Breast epithelium (tissue), 4 donors: Measurements from ENCODE around the gene QPCT. TPM values are rescaled to one million over a fixed set of nuclear protein-coding genes. Genes with fewer than 3 reads are reported as not detected.
"Not testable (repeated sequence)": the region's sequence is repeated elsewhere in the genome, so short reads cannot be mapped to it uniquely, and the experiment has no call there.

Source experiments
- DNase-seq, 2 donors: peaks; one replicate each; pipeline ENCODE4 v3.0.0-alpha.2; 2019; ENCODE audit warnings: low spot score in 2 of 2
- H3K27ac ChIP-seq, 2 donors: fragments of 200-600 bp; sonication (generic) in 1 of 2; one replicate each; pipeline ENCODE4 v1.5.1; 2016 to 2019; ENCODE audit warnings: mild to moderate bottlenecking in 1 of 2
- H3K27me3 ChIP-seq, 2 donors: fragments of 200-600 bp; sonication (generic) in 1 of 2; one replicate each; pipeline versions ENCODE4 v1.5.1 to v1.6.0; 2017 to 2019; ENCODE audit warnings: control low read depth in 1 of 2, mild to moderate bottlenecking in 1 of 2
- H3K36me3 ChIP-seq: fragments of 200-600 bp; one replicate; pipeline ENCODE4 v1.5.1; 2019
- H3K4me1 ChIP-seq, 2 donors: fragments of 200-600 bp; sonication (generic); one replicate each; pipeline ENCODE4 v1.5.1; 2016 to 2019; ENCODE audit warnings: control low read depth in 1 of 2
- H3K4me3 ChIP-seq, 3 donors: fragments of 200-600 bp; sonication (generic); 1 replicate in 2 of 3; 2 replicates in 1 of 3; pipeline ENCODE4 v1.5.1; 2016 to 2019; ENCODE audit warnings: mild to moderate bottlenecking in 3 of 3, moderate library complexity in 2 of 3
- H3K9me3 ChIP-seq, 2 donors: fragments of 200-600 bp; sonication (generic) in 1 of 2; one replicate each; pipeline ENCODE4 v1.5.1; 2016 to 2019; ENCODE audit warnings: control low read depth in 1 of 2
- POLR2A ChIP-seq: fragments of 450-650 bp; IDR thresholded peaks from one replicate; pipeline ENCODE4 v1.6.1; 2016; ENCODE audit warnings: antibody characterized with exemption, mild to moderate bottlenecking, moderate library complexity
- POLR2AphosphoS5 ChIP-seq, 3 donors: sonication (generic); formaldehyde crosslinking; IDR thresholded peaks; one replicate each; pipeline ENCODE4 v1.6.1; 2017; ENCODE audit warnings: antibody characterized with exemption in 3 of 3
- intact Hi-C: fragments of 100-400 bp; cut with DNase I; formaldehyde crosslinking; loops from one replicate; pipeline ENCODE4 v1.15.1; 2023; ENCODE audit warnings: low total_unique reads
- total RNA-seq, 3 donors: library from RNA; depleted of rRNA; stranded (reverse); fragments of >200 nt; gene quantifications; one replicate each; pipeline ENCODE4 v1.1.0, GENCODE V29; 2016
- TF ChIP-seq, protein P1 (sequence below), 3 donors: fragments of 450-650 bp; IDR thresholded peaks; one replicate each; pipeline ENCODE4 v1.5.1; 2016 to 2017; ENCODE audit warnings: antibody characterized with exemption in 3 of 3, mild to moderate bottlenecking in 3 of 3, moderate library complexity in 3 of 3

The QPCT gene
- total RNA-seq, 3 donors from 2014 or later: 3.7 to 12.5 (median 5.2) TPM

DNA sequence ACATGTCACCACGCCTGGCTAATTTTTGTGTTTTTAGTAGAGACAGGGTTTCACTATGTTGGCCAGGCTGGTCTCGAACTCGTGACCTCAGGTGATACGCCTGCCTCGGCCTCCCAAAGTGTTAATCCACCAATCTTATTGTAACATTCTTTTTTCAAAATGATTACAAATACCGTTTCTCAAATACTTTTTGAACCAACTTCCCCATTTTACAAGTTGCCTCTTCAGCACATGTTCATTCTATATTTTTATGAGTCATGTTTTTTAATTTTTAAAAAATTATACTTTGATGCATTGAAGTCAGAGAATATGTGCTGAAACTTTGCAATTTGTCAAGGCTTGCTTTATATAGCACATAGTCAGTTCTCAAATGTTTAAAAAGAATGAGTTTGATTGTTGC is 58.2 kb downstream of the QPCT start:
- Histone ChIP-seq H3K36me3 (no peaks in the 10 kb centered on the region), H3K4me3 (no peak overlapping the region), H3K4me1 (no peaks in the 10 kb centered on the region), H3K27me3 (no peaks in the 10 kb centered on the region), H3K9me3 (no peaks in the 10 kb centered on the region), H3K27ac (no peak overlapping the region)
- intact Hi-C loops: loop anchor here (2.0 kb wide), 1 partner anchor 78 kb away; the partner anchor contains the start of gene PRKD3
- TF ChIP-seq, protein P1, sequence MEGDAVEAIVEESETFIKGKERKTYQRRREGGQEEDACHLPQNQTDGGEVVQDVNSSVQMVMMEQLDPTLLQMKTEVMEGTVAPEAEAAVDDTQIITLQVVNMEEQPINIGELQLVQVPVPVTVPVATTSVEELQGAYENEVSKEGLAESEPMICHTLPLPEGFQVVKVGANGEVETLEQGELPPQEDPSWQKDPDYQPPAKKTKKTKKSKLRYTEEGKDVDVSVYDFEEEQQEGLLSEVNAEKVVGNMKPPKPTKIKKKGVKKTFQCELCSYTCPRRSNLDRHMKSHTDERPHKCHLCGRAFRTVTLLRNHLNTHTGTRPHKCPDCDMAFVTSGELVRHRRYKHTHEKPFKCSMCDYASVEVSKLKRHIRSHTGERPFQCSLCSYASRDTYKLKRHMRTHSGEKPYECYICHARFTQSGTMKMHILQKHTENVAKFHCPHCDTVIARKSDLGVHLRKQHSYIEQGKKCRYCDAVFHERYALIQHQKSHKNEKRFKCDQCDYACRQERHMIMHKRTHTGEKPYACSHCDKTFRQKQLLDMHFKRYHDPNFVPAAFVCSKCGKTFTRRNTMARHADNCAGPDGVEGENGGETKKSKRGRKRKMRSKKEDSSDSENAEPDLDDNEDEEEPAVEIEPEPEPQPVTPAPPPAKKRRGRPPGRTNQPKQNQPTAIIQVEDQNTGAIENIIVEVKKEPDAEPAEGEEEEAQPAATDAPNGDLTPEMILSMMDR (IDR thresholded peaks at IDR 0.05): no peak
- TF ChIP-seq POLR2AphosphoS5 (IDR thresholded peaks at IDR 0.05): no peak
- TF ChIP-seq POLR2A: no peak
- DNase-seq: no peak

DNA sequence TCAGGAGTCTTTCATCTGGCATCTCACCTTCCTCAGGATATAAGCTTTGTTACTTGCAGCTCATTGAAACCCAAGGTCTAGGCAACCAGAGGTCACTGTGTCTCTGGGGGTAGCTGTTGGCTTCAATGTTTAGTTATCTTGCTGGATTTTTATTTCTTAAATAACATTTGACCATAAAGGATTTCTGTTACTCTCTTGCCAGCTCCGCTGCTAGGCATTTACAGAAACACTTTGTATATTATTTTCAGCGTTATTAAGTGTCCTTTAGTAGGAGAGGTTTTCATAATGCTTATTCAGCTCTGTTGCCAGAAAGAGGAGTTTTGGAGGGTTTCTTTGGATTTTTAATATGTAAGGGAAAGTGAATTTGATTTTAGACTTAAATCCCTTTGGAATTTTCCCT is 61.4 kb downstream of the QPCT start:
- no peak overlapping the region for H3K27ac ChIP-seq
- no peaks in the 10 kb centered on the region for H3K27me3 ChIP-seq
- no peaks in the 10 kb centered on the region for H3K4me1 ChIP-seq
- no peak for DNase-seq
- no peaks in the 10 kb centered on the region for H3K9me3 ChIP-seq
- intact Hi-C loops: no loop called here
- TF ChIP-seq POLR2A (no peak), POLR2AphosphoS5 (IDR thresholded peaks at IDR 0.05) (no peak)
- TF ChIP-seq, protein P1 (IDR thresholded peaks at IDR 0.05): no peak
- H3K4me3 ChIP-seq: no peak overlapping the region
- no peaks in the 10 kb centered on the region for H3K36me3 ChIP-seq

DNA sequence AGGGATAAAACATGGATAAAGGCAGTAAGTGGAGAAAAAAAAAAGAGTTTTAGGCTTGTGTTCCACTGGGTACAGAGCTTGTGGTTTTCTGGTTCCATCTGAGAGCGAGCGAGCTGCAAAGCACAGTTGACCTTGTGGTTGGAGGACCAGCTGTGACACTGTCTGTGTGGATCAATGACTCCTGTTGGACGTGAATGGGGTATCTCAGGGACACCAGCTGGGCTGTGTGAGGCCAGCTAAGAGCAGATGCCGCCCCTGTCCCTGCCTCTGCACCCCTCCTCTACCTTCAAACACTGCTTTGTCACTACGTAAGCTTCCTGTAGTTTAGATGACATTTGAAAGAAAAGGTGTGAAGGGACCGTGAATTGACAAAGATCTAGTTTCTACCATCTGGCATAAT is 67.8 kb downstream of the QPCT start:
- no peak overlapping the region for H3K4me3 ChIP-seq
- H3K4me1 ChIP-seq: no peaks in the 10 kb centered on the region
- H3K27ac ChIP-seq: no peak overlapping the region
- H3K27me3 ChIP-seq: no peaks in the 10 kb centered on the region
- no peak for DNase-seq
- intact Hi-C loops: loop anchor here (10.0 kb wide), 1 partner anchor 423 kb away; no protein-coding TSS in a partner anchor
- no peaks in the 10 kb centered on the region for H3K9me3 ChIP-seq
- H3K36me3 ChIP-seq: no peaks in the 10 kb centered on the region
- TF ChIP-seq POLR2A: no peak
- TF ChIP-seq, protein P1 (IDR thresholded peaks at IDR 0.05): no peak
- TF ChIP-seq POLR2AphosphoS5 (IDR thresholded peaks at IDR 0.05): no peak

DNA sequence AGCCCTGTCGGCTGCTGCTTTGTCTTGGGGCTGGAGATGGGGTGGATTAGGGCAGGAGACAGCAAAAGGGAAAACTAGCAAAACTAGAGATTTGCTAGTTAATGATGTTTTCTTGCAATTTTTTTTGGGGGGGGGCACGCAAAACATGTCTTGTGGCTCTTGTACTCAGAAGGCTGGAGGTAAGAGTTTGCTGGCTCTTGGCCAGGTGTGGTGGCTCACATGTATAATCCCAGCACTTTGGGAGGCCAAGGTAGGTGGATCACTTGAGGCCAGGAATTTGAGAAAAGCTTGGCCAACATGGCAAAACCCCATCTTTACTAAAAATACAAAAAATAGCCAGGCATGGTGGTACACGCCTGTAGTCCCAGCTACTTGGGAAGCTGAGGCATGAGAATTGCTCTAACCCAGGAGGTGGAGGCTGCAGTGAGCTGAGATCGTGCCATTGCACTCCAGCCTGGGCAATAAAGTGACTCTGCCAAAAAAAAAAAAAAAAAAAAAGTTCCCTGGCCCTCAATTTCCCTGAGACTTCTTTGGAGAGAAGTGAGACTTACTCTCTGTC is 69.6 kb downstream of the QPCT start:
- intact Hi-C loops: loop anchor here (10.0 kb wide), 1 partner anchor 421 kb away; no protein-coding TSS in a partner anchor
- not testable (repeated sequence) for H3K27me3 ChIP-seq, H3K4me1 ChIP-seq, H3K4me3 ChIP-seq, H3K9me3 ChIP-seq, DNase-seq, H3K36me3 ChIP-seq, H3K27ac ChIP-seq

DNA sequence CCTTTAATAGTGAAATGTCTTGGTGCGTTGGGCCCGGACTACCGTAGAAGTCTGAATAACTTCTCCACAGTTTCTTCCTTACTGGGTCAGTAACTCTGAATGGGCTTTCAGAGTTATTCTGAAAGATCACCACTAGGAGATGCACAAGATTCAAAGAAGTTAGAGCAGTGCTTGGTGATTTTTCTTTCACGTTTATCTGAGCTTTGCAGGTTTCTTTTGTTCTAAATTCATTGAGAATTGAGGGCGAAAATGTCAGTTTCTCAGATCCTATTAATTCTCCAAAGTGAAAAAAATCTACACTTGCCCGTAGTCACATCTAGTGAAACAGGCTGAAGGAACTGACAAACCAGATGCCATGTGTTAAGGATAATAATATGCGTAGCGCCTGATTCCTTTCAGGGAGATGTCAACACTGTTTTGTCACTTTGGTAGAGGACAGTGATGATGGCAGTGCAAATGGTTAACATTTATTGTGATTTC is 70.1 kb downstream of the QPCT start:
- Histone ChIP-seq H3K36me3 (no peaks in the 10 kb centered on the region), H3K4me3 (no peak overlapping the region), H3K4me1 (no peaks in the 10 kb centered on the region), H3K27ac (no peak overlapping the region), H3K27me3 (no peaks in the 10 kb centered on the region), H3K9me3 (no peaks in the 10 kb centered on the region)
- TF ChIP-seq, protein P1 (IDR thresholded peaks at IDR 0.05): peak; percentile 93 to 97 (median 97)
- TF ChIP-seq POLR2AphosphoS5 (IDR thresholded peaks at IDR 0.05): no peak
- DNase-seq: no peak
- intact Hi-C loops: loop anchor here (10.0 kb wide), 1 partner anchor 420 kb away; no protein-coding TSS in a partner anchor
